GM12892 (cell line): ENCODE data around the gene GFOD2.

Source experiments
- POLR2A ChIP-seq: IDR thresholded peaks from 2 replicates; pipeline ENCODE4 v1.6.1; 2011; ENCODE audit warnings: low read depth, low read length, control low read depth
- POLR2AphosphoS5 ChIP-seq: IDR thresholded peaks from 2 replicates; pipeline ENCODE4 v1.6.1; 2011; ENCODE audit warnings: low read depth, low read length, control low read depth

GRCh38 chr16:67746846-67747245 is 27.7 kb upstream of the GFOD2 start:
- TF ChIP-seq POLR2AphosphoS5: no peak
- no peak for TF ChIP-seq POLR2A
